K562 (cell line): Measurements from ENCODE around the gene EDN2.

Experiments used
- CBX2 ChIP-seq: fragments of 200-600 bp; sonication (generic); IDR thresholded peaks from one replicate; pipeline ENCODE4 v1.6.1; 2012; ENCODE audit warnings: mild to moderate bottlenecking, low read length, inconsistent platforms; ENCODE audit not compliant: insufficient read depth, poor library complexity, severe bottlenecking
- CHD4 ChIP-seq: fragments of 200-600 bp; sonication (generic); IDR thresholded peaks from 3 replicates; pipeline ENCODE4 v1.6.1; 2012; ENCODE audit warnings: low read depth, mild to moderate bottlenecking, mixed read lengths, low read length, inconsistent platforms; ENCODE audit not compliant: insufficient read depth, insufficient replicate concordance, poor library complexity, severe bottlenecking
- CXXC5 ChIP-seq: fragments of 250-450 bp; sonication (Bioruptor Pico); IDR thresholded peaks from 2 replicates; pipeline ENCODE4 v1.8.0; 2022; ENCODE audit warnings: inconsistent platforms, mild to moderate bottlenecking, moderate library complexity
- NR4A1 ChIP-seq, 2 experiments: fragments of 250-450 bp in 1 of 2; fragments of 450-650 bp in 1 of 2; sonication (Bioruptor Pico) in 1 of 2; IDR thresholded peaks; 2 replicates each; pipeline versions ENCODE4 v1.4.0 to v1.6.1; 2016 to 2020; ENCODE audit warnings: mild to moderate bottlenecking in 2 of 2, missing compliant biosample characterization in 1 of 2, missing genetic modification characterization in 1 of 2, moderate library complexity in 1 of 2
- TF ChIP-seq, protein P1 (sequence below), 3 experiments: IDR thresholded peaks in 2 of 3; conservative IDR thresholded peaks in 1 of 3; 2 replicates each; pipeline ENCODE4 v1.5.1; 2011 to 2012; ENCODE audit warnings: low read length in 3 of 3, mild to moderate bottlenecking in 3 of 3, control low read depth in 2 of 3, improper control_type of control experiment in 1 of 3, inconsistent platforms in 1 of 3, low read depth in 1 of 3, mixed read lengths in 1 of 3, moderate library complexity in 1 of 3; ENCODE audit not compliant: insufficient read depth in 2 of 3

DNA sequence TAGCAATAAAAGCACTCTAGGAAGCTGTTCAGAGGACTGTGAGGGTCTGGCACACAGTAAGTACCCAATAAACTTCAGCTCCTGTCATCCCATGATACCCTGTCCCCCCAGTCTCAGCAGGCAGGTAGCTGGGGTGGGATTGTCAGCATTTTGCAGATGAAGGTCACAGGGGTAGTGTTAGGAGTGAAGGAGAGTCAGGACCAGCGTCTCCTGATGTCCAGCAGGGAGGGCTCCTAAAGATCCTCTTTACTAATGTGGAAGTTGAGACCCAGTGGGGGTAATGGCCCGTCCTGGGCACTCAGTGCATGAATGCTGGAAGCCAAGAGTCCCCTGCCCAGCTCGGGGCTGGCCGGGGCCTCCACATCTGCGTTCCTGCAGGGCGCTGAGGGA lies 31.3 kb upstream of the EDN2 start:
- TF ChIP-seq CHD4, result no peak
- TF ChIP-seq, protein P1, sequence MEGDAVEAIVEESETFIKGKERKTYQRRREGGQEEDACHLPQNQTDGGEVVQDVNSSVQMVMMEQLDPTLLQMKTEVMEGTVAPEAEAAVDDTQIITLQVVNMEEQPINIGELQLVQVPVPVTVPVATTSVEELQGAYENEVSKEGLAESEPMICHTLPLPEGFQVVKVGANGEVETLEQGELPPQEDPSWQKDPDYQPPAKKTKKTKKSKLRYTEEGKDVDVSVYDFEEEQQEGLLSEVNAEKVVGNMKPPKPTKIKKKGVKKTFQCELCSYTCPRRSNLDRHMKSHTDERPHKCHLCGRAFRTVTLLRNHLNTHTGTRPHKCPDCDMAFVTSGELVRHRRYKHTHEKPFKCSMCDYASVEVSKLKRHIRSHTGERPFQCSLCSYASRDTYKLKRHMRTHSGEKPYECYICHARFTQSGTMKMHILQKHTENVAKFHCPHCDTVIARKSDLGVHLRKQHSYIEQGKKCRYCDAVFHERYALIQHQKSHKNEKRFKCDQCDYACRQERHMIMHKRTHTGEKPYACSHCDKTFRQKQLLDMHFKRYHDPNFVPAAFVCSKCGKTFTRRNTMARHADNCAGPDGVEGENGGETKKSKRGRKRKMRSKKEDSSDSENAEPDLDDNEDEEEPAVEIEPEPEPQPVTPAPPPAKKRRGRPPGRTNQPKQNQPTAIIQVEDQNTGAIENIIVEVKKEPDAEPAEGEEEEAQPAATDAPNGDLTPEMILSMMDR (IDR thresholded peaks at IDR 0.05 in 2 of 3, conservative IDR thresholded peaks at IDR 0.05 in 1 of 3; ENCODE audit: insufficient read depth in 2 of 3, low read depth in 1 of 3, low read length in 3 of 3), result no peak
- TF ChIP-seq CBX2, result no peak
- TF ChIP-seq NR4A1 (CRISPR knock-in tag; IDR thresholded peaks at IDR 0.05), result no peak
- TF ChIP-seq NR4A1 (tag; IDR thresholded peaks at IDR 0.05), result no peak
- TF ChIP-seq CXXC5 (CRISPR knock-in tag), result no peak
